HuH-7.5 (cell line): Measurements from ENCODE around the gene EFCAB11.
A peak's percentile ranks its signal among the peaks of the same experiment; 100 is the strongest.

Experiments used
- DNase-seq: peaks from one replicate; pipeline ENCODE4 v3.0.0; 2011; ENCODE audit warnings: low spot score

EFCAB11 gene, protein sequence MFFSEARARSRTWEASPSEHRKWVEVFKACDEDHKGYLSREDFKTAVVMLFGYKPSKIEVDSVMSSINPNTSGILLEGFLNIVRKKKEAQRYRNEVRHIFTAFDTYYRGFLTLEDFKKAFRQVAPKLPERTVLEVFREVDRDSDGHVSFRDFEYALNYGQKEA

GRCh38 chr14:89954070-89955021, at the start of gene EFCAB11:
EFCAB11 (minus strand) TSS chr14:89954730; CDS start chr14:89954660, 70 bp downstream.
- peak; percentile 80 for DNase-seq

DNA sequence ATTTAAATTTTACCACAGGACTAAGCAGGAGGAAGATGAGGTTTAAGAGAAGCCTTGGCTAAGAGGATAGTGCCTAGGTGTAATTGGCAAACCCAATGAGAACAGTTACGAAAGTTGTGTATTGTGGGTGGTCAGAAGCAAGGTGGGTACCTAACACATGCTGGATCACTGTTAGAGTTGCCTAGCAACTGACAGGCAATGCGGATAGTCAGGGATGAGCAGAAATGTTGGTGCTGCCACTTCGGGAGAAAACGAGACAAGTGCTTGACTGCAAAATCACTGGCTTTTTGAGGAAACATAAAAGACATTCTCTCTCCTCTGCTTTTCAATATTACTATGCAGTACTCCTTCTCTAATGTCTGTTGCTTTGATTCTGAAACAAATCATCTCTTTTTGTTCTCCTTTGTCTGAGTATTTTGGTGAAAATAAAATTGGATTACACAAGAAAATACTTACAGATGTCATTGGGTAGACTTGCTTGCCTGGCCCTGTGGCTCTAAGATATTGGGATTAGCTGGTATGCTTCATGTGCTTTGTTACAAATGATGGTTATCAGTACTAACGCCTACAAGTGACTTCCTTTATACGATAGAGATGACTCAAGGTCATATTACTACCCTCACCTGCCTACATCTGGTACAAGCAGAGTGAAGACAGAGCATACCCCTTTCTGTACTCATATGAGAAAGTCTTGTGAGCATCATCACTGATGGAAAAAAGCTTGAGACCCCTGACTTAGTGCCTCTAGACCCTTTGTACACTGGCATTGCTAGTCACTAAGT, 49.2 kb upstream of the EFCAB11 start:
- DNase-seq, result no peak

GRCh38 chr14:90000935-90001334, 46.4 kb upstream of the EFCAB11 start:
- DNase-seq, result no peak

GRCh38 chr14:89996963-89997362, 42.4 kb upstream of the EFCAB11 start:
- no peak for DNase-seq

GRCh38 chr14:89992273-89992672, 37.7 kb upstream of the EFCAB11 start:
- DNase-seq, result no peak

GRCh38 chr14:89990623-89991275, 36.2 kb upstream of the EFCAB11 start:
- DNase-seq, result no peak

- DNase-seq, result no peak
Measured at GRCh38 chr14:89990218-89990617, 35.7 kb upstream of the EFCAB11 start.

GRCh38 chr14:89988787-89989186, 34.3 kb upstream of the EFCAB11 start:
- no peak for DNase-seq

DNA sequence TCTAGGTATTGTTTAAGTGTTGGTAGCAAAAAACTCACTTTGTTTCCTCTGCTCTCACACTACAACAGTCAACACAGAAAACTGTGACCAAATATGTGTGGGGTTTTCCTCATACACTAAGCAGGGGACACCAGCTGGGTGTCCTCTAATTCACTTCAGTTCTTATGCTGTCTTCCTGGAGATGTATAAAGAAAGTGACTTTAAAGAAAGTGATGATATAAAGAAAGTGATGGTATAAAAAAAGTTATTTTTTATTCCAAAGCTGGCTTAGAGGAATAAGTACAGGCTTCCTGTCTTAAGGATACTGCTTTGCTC, 32.6 kb upstream of the EFCAB11 start:
- no peak for DNase-seq

DNA sequence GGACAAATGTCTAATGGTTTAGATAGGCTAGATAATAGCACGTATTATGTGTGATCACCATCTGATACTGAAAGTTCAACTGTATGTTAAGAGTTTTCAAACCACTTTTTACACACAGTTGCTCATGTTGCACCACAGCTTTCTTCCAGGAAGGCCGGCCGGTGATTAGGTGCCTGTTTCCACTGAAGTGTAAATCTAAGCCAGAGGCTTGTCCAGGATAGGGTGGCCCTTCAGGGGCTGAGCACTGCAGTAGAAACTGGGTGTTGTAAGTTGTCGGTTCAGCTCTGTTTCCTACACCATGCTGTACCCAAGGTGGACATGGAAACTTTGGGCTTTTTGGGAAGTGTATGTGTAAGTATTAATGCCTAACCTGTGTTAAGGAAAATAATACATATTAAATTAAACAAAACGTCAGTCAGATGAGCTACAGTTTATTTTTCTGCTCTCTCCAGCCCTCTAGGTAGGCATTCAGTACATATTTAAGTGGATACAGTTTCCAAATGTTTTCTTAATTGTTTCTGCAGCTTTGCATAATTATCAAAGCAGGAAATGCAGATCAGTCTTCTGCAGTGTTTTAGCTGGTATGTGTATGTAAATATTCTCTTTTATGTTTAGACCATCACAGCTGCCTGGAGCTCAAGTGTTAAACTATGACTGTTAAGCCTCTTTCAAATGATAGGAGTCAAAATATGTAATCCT, 32.1 kb upstream of the EFCAB11 start:
- DNase-seq, result no peak

GRCh38 chr14:89983375-89983774, 28.8 kb upstream of the EFCAB11 start:
- no peak for DNase-seq

GRCh38 chr14:89978656-89979055, 24.1 kb upstream of the EFCAB11 start:
- DNase-seq, result no peak

DNA sequence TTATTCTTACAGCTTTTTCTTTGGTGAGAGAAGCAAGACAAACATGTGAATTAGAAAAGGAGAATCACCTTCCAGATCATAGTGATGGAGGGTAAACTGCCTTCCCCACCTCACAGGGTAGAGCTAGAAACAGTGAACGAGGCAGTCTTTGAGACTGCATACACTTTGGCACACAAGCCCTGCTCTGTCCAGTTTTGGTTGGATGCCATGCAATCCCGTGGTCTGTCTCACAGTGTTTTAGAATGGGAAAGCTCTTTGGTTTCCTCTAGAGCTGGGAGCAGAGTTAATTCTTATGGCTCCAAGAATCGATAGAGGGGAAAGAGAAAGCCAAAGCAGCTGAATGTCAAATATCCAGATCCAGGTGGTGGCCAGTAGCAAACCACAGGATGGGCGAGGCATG, 23.1 kb upstream of the EFCAB11 start:
- no peak for DNase-seq

GRCh38 chr14:89973234-89973823, 18.8 kb upstream of the EFCAB11 start:
- peak; percentile 51 for DNase-seq

- no peak for DNase-seq
Measured at GRCh38 chr14:89965839-89966238, 11.3 kb upstream of the EFCAB11 start.

- no peak for DNase-seq
Measured at GRCh38 chr14:89963288-89963978, 8.9 kb upstream of the EFCAB11 start.

DNA sequence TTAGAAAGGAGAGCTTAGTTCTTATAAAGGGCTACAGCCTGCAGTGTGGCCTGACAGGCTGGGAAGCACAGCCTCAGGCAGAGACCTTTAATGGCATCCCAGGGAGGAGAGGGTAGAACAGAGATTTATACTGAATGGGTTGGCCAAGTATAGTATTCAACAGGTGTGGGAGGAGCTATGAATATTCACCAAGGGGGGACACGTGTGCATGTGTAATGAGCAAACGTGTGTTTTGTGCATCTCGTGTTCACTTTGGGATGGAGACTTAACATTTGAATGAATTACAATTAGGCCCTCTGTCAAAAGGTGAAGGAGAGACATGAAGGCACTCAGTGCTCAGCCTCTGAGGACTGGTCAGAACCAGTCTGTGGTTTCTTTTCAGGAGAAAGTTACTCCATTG, 6.4 kb upstream of the EFCAB11 start:
- no peak for DNase-seq

GRCh38 chr14:89959853-89960445, 5.4 kb upstream of the EFCAB11 start:
- no peak for DNase-seq

DNA sequence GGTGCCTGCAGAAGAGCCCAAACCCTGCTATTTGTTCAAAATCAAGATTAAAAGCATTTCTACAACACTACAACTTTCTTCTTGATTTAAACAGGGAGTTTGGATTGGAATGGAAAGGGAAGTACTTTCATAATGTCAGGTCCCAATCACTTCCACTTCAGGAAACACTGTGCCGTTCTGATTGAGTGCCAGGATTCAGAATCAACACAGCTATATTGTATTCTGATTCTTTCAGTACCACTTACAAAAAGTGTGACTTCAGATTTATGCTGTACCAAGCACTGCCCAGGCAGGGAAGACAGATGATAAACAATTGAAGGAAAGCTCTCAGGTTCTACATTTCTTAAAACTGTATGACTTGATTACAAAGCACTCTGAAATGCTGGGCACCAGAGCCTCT, 4.4 kb upstream of the EFCAB11 start:
- no peak for DNase-seq

DNA sequence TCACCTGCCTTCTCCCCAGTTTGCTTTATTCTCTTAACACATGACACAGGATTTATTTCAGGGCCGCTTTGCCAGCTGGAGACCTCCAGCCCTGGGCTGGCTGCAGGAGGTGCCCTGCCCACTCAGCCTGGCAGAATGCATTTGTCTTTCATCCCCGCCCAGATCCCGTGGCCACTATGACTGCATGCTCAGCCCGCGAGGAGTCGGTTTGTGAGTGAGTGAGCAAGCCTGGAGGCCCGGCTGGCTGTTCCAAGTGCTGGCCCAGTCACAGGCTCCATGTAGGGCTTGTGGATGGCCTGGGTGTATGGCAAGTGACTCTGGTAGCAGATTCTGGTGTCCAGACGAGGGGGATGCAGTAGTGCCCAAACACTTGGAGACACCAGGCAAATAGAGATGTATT, 3.3 kb upstream of the EFCAB11 start:
- no peak for DNase-seq
